Progenitor cell of endocrine pancreas (in vitro differentiated cells): ENCODE results near the gene AMBP. TPM values are rescaled to one million over a fixed set of nuclear protein-coding genes. Genes with fewer than 3 reads are reported as not detected.

Experiments used
- DNase-seq: peaks from one replicate; pipeline ENCODE4 v3.0.0; 2021; ENCODE audit warnings: low spot score; ENCODE audit not compliant: unreplicated experiment
- H3K27ac Mint-ChIP-seq: 2 replicates; pipeline ENCODE4 v1.8.0; 2021; ENCODE audit warnings: mild to moderate bottlenecking, moderate library complexity, mixed read lengths
- H3K27me3 Mint-ChIP-seq: 2 replicates; pipeline ENCODE4 v1.8.0; 2021; ENCODE audit warnings: mixed read lengths
- H3K36me3 Mint-ChIP-seq: 2 replicates; pipeline ENCODE4 v1.8.0; 2022; ENCODE audit warnings: mixed read lengths; ENCODE audit not compliant: insufficient read depth
- H3K4me1 Mint-ChIP-seq: 2 replicates; pipeline ENCODE4 v1.8.0; 2021; ENCODE audit warnings: low read depth, mixed read lengths
- H3K4me3 Mint-ChIP-seq: 2 replicates; pipeline ENCODE4 v1.8.0; 2021; ENCODE audit warnings: low read depth, mild to moderate bottlenecking, moderate library complexity, mixed read lengths
- H3K9me3 Mint-ChIP-seq: 2 replicates; pipeline ENCODE4 v1.8.0; 2021; ENCODE audit warnings: low read depth, mixed read lengths
- CTCF ChIP-seq: fragments of 200-600 bp; sonication (generic); IDR thresholded peaks from one replicate; pipeline ENCODE4 v1.5.0; 2021; ENCODE audit warnings: antibody characterized with exemption, mild to moderate bottlenecking; ENCODE audit not compliant: unreplicated experiment
- total RNA-seq: library from RNA; stranded (reverse); gene quantifications from 2 replicates; pipeline ENCODE4 v1.2.1, GENCODE V29; 2021

The AMBP gene
- total RNA-seq, 1 donor from 2014 or later: 678 TPM

- TF ChIP-seq CTCF: peak; percentile 5
- peaks cover 6% of the 10 kb centered on the region for H3K36me3 Mint-ChIP-seq
- peak overlapping the region; percentile 98 for H3K27ac Mint-ChIP-seq
- H3K9me3 Mint-ChIP-seq: peaks cover 7% of the 10 kb centered on the region
- H3K4me1 Mint-ChIP-seq: peaks cover 68% of the 10 kb centered on the region
- peak; percentile 39 for DNase-seq
- peak overlapping the region; percentile 40 for H3K4me3 Mint-ChIP-seq
- H3K27me3 Mint-ChIP-seq: no peaks in the 10 kb centered on the region
These were observed 2.8 kb upstream of the AMBP start for GRCh38 chr9:114080773-114081440.

- peak overlapping the region; percentile 98 for H3K27ac Mint-ChIP-seq
- H3K36me3 Mint-ChIP-seq: peaks cover 11% of the 10 kb centered on the region
- H3K27me3 Mint-ChIP-seq: no peaks in the 10 kb centered on the region
- no peak overlapping the region for H3K4me3 Mint-ChIP-seq
- DNase-seq: no peak
- peaks cover 7% of the 10 kb centered on the region for H3K9me3 Mint-ChIP-seq
- TF ChIP-seq CTCF: no peak
- H3K4me1 Mint-ChIP-seq: peaks cover 74% of the 10 kb centered on the region
These were observed 2.2 kb upstream of the AMBP start for GRCh38 chr9:114080195-114080772.

- H3K4me3 Mint-ChIP-seq: no peak overlapping the region
- peaks cover 7% of the 10 kb centered on the region for H3K9me3 Mint-ChIP-seq
- peaks cover 77% of the 10 kb centered on the region for H3K4me1 Mint-ChIP-seq
- no peak for DNase-seq
- no peak for TF ChIP-seq CTCF
- H3K36me3 Mint-ChIP-seq: peaks cover 25% of the 10 kb centered on the region
- H3K27ac Mint-ChIP-seq: peak overlapping the region; percentile 88
- no peaks in the 10 kb centered on the region for H3K27me3 Mint-ChIP-seq
These were observed 669 bp upstream of the AMBP start for GRCh38 chr9:114078781-114079156.

- Mint-ChIP-seq H3K4me1 (peaks cover 66% of the 10 kb centered on the region), H3K4me3 (peak overlapping the region; percentile 83), H3K27ac (peak overlapping the region; percentile 88), H3K9me3 (peaks cover 7% of the 10 kb centered on the region), H3K27me3 (no peaks in the 10 kb centered on the region), H3K36me3 (peaks cover 28% of the 10 kb centered on the region)
- no peak for DNase-seq
- TF ChIP-seq CTCF: no peak
These were observed 800 bp downstream of the AMBP start for GRCh38 chr9:114077162-114077837.

- Mint-ChIP-seq H3K36me3 (peaks cover 29% of the 10 kb centered on the region), H3K27ac (peak overlapping the region; percentile 84), H3K4me3 (peak overlapping the region; percentile 83), H3K9me3 (peaks cover 7% of the 10 kb centered on the region), H3K4me1 (peaks cover 60% of the 10 kb centered on the region), H3K27me3 (no peaks in the 10 kb centered on the region)
- no peak for DNase-seq
- TF ChIP-seq CTCF: no peak
These were observed 1.6 kb downstream of the AMBP start for GRCh38 chr9:114076237-114077161.
